Left cardiac atrium (tissue), 4 donors: Measurements from ENCODE around the gene OPHN1. TPM values are rescaled to one million over a fixed set of nuclear protein-coding genes. Genes with fewer than 3 reads are reported as not detected.

Experiments
- ATAC-seq, 2 donors: fragments of 200-7000 bp; cut with Tn5 transposase; one replicate each; pipeline ENCODE4 v1.9.1; 2020; ENCODE audit warnings: mild to moderate bottlenecking in 2 of 2, moderate library complexity in 2 of 2
- DNase-seq: peaks from one replicate; pipeline ENCODE4 v3.0.0-alpha.2; 2020
- intact Hi-C, 2 donors: fragments of 100-400 bp; cut with DNase I; formaldehyde crosslinking; loops; one replicate each; pipeline versions ENCODE4 v1.14.1 to v1.15.1; 2022 to 2023
- total RNA-seq, 2 donors: library from RNA; stranded (reverse); fragmentation: NEBNext Ultra II Directional; extraction: Animal tissue kit (Norgen Biotek cat#: 25700); gene quantifications; one replicate each; pipeline ENCODE4 v1.2.1, GENCODE V29; 2021
- donor health status: DM: no; HTN: yes; CAD: no.
- donor health status: DM: no; HTN: yes; CAD: no; lungs with severe emphysema.
- donor health status: DM: yes; HTN: yes; CAD: no.
- donor health status: Dilated cardiomyopathy.

Gene OPHN1
- total RNA-seq, 2 donors from 2014 or later: 3.1 to 5.7 TPM

- ATAC-seq: no peak
- no peak for DNase-seq
Observed at GRCh38 chrX:68045008-68045577, 388.2 kb downstream of the OPHN1 start.

GRCh38 chrX:68043713-68044438 lies 389.4 kb downstream of the OPHN1 start:
- ATAC-seq: no peak
- no peak for DNase-seq
- intact Hi-C loops: no loop called here

More at GRCh38 chrX:68045008-68045577, 388.2 kb downstream of the OPHN1 start:
- intact Hi-C loops: no loop called here

GRCh38 chrX:68041110-68041509 lies 392.2 kb downstream of the OPHN1 start:
- intact Hi-C loops: no loop called here
- DNase-seq (no peak), ATAC-seq (no peak)

- DNase-seq (no peak), ATAC-seq (no peak)
- intact Hi-C loops: no loop called here
Observed at GRCh38 chrX:68018248-68019203, 414.8 kb downstream of the OPHN1 start.

GRCh38 chrX:67998540-67998939 lies 434.8 kb downstream of the OPHN1 start:
- ATAC-seq: no peak
- intact Hi-C loops: no loop called here

More at GRCh38 chrX:67998540-67998939, 434.8 kb downstream of the OPHN1 start:
- no peak for DNase-seq

Other genes with a start within 250 kb of the OPHN1 start
- 10 to 100 TPM; 31.1 to 33.0 TPM for gene YIPF6, start 65.6 kb upstream of the OPHN1 start, total RNA-seq
- gene STARD8, start 214.2 kb upstream of the OPHN1 start, total RNA-seq: 10 to 100 TPM; 13.2 to 15.2 TPM